ENCODE results near the gene SCN1A. TPM values are rescaled to one million over a fixed set of nuclear protein-coding genes. Genes with fewer than 3 reads are reported as not detected.

The SCN1A gene
- total RNA-seq, 1 donor from 2014 or later, result 15.1 TPM

DNA sequence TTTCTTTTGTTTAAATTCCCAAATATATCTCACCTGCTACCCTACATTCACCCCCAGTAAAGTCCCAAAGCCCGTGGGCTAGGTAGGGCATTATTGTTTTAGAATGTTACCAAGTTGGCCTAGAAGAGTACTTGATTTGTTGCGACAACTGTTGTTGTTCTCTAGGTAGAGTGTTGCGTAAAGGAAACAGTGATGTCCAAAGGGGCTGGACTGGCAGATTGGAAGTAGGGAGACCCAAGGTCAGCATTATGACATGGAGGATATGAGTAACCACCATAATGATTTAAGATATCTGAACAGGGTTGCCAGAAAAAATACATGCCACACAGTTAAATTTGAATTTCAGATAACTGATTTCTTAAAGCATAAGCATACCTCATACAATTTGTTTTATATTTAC lies 39.2 kb downstream of the SCN1A start:
- DNase-seq (ENCODE audit: low spot score in 2 of 2) (no peak), FAIRE-seq (no peak)

DNA sequence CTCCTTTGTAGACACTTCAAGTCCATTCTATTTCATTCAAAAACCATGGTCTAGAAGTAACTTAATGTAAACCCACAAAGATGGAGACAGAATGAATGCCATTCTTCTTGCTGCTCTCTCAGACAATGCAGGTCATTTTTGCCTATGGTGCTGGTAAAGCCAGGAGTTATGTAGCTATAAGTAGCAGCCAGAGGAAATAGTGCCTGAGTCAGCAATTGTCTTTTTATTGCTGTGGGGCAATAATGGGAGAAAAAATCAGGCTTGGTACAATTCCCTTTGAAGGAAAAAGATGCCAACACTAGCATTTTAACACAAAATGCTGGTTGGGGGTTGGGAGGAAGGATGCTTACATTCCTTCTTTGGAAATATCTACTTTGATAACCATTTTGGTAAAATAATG lies 43.5 kb downstream of the SCN1A start:
- FAIRE-seq (no peak), DNase-seq (ENCODE audit: low spot score in 2 of 2) (no peak)

- FAIRE-seq (no peak), DNase-seq (ENCODE audit: low spot score in 2 of 2) (no peak)
Observed at GRCh38 chr2:166082736-166083135, 45.1 kb downstream of the SCN1A start.

DNA sequence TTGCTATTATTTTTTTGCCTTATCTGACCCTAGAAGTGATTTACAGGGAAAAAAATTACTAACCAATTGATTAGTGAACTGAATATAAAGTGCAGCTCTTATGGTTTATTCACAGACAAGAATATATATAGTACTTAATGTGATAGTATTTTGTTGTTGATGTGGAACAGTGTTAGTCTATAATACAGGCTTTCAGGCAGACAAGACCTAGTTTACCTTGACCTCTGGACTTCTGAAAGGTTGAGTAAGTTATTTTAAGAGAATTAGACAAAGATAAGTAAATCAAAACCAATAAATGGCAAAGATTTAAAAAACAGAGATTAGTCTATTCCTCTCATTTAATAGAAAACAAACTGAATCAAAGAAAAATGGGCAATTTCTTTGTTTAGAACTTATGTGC lies 46.0 kb downstream of the SCN1A start:
- FAIRE-seq (no peak), DNase-seq (ENCODE audit: low spot score in 2 of 2) (no peak)

GRCh38 chr2:166081131-166081632 lies 46.6 kb downstream of the SCN1A start:
- FAIRE-seq (no peak), DNase-seq (ENCODE audit: low spot score in 2 of 2) (no peak)

DNA sequence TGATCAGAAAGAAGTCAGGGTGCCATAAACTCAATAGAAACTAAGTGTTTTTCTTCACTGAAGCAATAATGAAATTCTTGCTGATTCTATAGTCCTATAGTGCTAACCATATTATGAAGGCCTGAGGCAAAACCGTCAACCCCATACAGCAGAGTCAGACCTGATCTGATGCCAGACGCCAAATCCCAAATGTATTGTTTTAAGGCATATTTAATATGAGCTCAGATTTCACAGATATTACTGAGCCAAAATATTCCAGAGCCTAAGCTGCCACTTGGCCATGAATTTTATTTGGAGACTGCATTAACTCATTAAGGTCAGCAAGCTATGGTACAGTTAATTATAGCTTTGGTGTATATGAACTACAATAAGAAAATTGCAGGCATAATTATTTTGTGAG lies 53.4 kb downstream of the SCN1A start:
- DNase-seq (ENCODE audit: low spot score in 2 of 2) (no peak), FAIRE-seq (no peak)

- FAIRE-seq (no peak), DNase-seq (ENCODE audit: low spot score in 2 of 2) (no peak)
Observed at GRCh38 chr2:166074011-166074410, 53.8 kb downstream of the SCN1A start.

GRCh38 chr2:166070231-166070630 lies 57.6 kb downstream of the SCN1A start:
- DNase-seq (ENCODE audit: low spot score in 2 of 2), result no peak
- FAIRE-seq, result no peak

- FAIRE-seq (no peak), DNase-seq (ENCODE audit: low spot score in 2 of 2) (no peak)
Observed at GRCh38 chr2:166068981-166069380, 58.8 kb downstream of the SCN1A start.

DNA sequence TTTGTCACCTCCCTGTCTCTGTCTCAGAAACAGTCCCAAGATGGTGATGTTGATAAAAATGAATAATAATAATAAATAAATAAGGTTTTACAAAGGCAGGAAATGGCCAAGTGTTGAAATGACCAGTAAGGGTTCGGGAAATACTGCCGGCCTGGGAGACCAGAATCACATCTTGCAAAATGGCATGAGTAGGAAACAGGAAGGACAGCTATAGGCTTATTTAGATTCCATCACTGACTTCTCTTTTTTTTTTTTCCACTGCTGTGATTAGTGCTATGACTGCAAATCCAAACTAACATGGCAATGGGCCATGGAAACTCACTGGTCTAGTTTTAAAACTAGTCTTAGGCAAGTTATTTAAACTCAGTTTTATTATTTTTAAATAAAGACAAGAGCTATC lies 60.6 kb downstream of the SCN1A start:
- FAIRE-seq (no peak), DNase-seq (ENCODE audit: low spot score in 2 of 2) (no peak)

- DNase-seq (ENCODE audit: low spot score in 2 of 2) (no peak), FAIRE-seq (no peak)
Observed at GRCh38 chr2:166060191-166060590, 67.6 kb downstream of the SCN1A start.

DNA sequence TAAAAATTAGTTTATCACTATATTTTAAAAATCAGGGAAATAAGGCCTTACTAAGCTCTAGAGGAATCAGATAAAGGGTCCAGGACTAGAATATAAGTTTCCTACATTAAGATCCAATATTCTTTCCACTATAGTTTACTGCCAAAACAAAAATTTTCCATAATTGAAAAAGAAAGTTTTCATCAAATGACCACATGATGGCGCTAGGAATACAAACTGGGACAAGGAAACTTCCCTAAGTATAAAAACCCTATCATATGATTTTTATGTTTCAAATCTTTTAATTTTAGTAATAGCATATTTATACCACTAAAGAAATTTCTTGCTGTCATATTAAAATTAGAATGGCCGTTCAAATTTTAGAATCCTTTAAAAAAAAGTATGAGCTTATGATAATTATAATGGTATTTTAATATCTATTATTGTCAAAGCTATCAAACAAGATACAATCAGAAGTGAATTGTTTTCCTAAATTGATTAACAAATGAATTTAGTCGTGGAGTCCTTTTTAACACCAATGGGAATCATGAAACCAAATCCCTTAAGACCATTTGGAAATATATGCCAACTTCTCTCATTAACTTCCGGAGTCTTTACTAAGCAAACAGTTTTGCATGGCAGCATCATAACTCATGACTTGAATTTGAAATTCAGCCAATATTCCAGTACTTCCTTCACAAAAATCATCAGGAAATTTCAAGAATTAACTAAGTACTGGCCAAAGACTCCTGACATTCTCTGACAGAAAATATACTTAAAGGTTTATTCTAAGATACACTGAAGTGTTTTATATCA lies 70.3 kb downstream of the SCN1A start:
- no peak for DNase-seq (ENCODE audit: low spot score in 2 of 2)
- peak; percentile 93 for FAIRE-seq

DNA sequence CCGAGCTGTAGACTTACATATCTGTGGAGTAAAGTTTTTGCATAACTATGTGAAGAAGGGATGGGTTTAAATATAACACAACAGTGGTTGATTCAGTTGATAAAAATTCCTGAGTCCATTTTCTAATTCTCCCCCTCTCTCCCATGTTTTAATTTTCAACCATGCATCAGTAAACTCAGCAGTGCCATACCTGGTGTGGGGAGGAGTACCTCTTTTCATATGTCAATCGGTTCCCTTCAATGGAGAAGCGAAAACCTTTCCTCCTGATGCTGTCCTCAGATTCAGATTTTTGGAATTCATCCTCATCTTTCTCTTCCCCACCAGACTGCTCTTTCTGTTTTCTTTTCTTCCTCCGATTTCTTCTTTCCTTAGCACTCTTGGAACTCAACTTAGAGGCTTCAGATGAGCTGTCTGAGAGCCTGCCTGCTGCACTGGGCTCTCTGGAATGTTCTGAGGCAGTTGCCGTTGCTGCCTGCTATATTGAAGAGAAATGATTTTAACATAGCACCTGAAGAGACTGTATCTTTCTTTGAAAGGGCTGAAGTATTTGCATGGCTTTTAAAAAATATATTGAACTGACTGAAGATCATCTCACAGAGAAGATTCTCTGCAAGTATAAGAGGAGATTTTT lies 82.9 kb downstream of the SCN1A start:
- DNase-seq (ENCODE audit: low spot score in 2 of 2) (no peak), FAIRE-seq (no peak)

DNA sequence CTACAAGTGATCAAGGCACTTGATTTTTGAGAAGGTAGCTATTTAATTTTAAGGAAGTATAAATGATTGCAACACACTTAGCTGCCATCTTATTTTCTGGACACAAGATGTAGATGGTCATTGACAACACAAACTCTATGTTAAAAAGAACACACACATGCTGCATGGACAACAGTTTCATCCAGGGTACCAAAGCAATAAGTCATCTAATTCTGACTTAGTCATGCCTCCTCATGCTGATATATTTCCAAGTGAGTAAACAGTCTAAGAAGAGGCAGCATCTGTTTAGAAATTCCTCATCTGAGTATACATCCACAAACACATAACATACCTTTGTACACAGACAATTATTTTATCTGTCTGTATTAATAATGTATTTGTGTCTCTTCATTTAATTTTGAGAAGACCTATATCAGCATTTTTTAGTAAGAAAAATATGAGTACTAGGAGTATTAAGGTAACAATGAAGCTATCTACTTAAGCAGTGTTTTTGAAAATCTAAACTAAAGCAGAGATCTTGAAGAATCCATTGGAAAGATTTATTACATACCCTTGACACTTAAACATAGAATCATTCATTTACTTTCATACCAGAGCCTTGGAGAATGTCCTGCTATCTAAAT lies 84.9 kb downstream of the SCN1A start:
- no peak for DNase-seq (ENCODE audit: low spot score in 2 of 2)
- FAIRE-seq, result no peak

GRCh38 chr2:166042356-166042755 lies 85.5 kb downstream of the SCN1A start:
- no peak for DNase-seq (ENCODE audit: low spot score in 2 of 2)
- FAIRE-seq, result no peak

DNA sequence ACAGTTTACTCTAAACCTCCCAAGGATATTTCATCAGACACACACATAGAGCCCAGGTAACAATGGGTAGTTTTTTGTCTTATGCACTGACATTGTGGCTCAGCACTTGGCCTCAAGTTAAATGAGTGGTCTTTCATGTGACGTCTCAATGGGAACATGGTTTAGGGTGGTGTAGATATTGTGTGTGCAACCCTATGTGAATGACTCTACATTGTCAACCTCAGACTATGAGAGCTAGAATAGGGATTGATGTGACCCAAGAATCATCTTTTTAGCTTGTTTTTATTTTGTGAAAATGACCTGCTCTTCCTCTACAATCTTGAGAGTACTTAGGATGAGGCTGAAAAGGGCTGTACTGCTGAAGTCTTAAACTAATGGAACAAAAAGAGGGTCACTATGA lies 86.2 kb downstream of the SCN1A start:
- no peak for FAIRE-seq
- DNase-seq (ENCODE audit: low spot score in 2 of 2), result no peak

GRCh38 chr2:166032361-166032760 lies 95.5 kb downstream of the SCN1A start:
- FAIRE-seq (no peak), DNase-seq (ENCODE audit: low spot score in 2 of 2) (no peak)

GRCh38 chr2:166031054-166031453 lies 96.8 kb downstream of the SCN1A start:
- FAIRE-seq (no peak), DNase-seq (ENCODE audit: low spot score in 2 of 2) (no peak)

- DNase-seq (ENCODE audit: low spot score in 2 of 2) (no peak), FAIRE-seq (no peak)
Observed at GRCh38 chr2:166025313-166025712, 102.5 kb downstream of the SCN1A start.

GRCh38 chr2:166017208-166017607 lies 110.6 kb downstream of the SCN1A start:
- no peak for FAIRE-seq

GRCh38 chr2:166013878-166014277 lies 113.9 kb downstream of the SCN1A start:
- FAIRE-seq (no peak), DNase-seq (ENCODE audit: low spot score in 2 of 2) (no peak)

More at GRCh38 chr2:166017208-166017607, 110.6 kb downstream of the SCN1A start:
- DNase-seq (ENCODE audit: low spot score in 2 of 2), result no peak

GRCh38 chr2:166011660-166012059 lies 116.2 kb downstream of the SCN1A start:
- DNase-seq (ENCODE audit: low spot score in 2 of 2) (no peak), FAIRE-seq (no peak)

Measured in frontal cortex (tissue), 4 donors.